NCI-H2107 treated with DMSO at 0.1 percent for 48 hours (cell line): ENCODE results near the gene TUBB4B.

Experiments used
- DNase-seq: peaks from one replicate; lab custom pipeline; 2025; ENCODE audit not compliant: unreplicated experiment; lab: John Stamatoyannopoulos, UW

TUBB4B gene

DNA sequence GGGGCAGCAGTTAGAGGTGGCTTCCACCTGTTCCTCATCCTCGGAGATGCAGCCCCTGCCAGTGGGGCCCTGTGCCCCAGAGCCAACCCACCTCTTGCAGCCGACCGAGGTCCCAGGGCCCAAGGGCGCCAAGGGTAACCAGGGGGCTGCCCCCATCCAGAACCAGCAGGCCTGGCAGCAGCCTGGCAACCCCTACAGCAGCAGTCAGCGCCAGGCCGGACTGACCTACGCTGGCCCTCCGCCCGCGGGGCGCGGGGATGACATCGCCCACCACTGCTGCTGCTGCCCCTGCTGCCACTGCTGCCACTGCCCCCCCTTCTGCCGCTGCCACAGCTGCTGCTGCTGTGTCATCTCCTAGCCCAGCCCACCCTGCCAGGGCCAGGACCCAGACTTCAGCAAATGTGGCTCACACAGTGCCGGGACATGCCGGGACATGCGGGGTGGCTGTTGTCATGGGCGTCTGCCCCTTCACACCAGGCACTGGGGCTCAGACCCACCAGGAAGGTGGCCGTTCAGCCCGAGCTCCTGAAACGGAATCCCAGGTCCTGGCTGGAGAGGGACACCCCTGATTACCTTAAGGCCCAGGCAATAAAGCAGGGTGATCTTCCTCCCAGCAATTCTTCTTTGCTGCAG lies 15.3 kb upstream of the TUBB4B start:
- DNase-seq: no peak

DNA sequence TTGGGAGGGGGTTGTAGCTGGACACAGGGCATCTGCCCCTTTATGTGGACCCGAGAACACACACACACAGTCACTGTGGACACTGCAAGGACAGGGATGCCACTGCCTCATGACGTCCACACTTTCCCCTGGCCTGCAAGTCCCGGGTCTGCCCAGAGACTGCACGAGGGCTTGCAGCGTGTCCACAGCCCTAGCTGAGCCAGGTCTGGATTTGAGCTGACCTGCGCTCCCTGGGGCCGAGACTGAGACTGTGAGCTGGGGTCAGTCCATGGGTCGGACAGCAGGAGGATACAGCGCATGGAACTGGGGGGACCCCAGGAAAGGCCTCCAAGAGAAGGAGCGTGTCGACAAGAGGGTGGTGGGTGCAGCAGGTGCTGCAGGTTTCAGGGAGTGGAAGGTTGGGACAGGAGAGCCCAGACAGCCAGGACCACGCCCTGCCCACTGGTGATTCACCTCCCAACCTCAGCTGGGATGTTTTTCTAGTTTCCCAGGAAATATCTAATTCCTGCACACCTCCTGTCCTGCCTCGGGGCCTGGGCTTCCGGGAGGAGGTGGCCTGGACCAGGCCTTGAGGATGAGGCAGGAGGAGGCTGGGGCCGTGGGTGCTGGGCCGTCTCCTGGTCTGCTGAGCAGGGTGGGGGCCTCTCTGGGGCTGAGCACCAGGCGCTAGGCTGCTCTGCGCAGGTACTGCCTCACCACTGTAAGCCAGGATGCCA lies 14.6 kb upstream of the TUBB4B start:
- no peak for DNase-seq

DNA sequence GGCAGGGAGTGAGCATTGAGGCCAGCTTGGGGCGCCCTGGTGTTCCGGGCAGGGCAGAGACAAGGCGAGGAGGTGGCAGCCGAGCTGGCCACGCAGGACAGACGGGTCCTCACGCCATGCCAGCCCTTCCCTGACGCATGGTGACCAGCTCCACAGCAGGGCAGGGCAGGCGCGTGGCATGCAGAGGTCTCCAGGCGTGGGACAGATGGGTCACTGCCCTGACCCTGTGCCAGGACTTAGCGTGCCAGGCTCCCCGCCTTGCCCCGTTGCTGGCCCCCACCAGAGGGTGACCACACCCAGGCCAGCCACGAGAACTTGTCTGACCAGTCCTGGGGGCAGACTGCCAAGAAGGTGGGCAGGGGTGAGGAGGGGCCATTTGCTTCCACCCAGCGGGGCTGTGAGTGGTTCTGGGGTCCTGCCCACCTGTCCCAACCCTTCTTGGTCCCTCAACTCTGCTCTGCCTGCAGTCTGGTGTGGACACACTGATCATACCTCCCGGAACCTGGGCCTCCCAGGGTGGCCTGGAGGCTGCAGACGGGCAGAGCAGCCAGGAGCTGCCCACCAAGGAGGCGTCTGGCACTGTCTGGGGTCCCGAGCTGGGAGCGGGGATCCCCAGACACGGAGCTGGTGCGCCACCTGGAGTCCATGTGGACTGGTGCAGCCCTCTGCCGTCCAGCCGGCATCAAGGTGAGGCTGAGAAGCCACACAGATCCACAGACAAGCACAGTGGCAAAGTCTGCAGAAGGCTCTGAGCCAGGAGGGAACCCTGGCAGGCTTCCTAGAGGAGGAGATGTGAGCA lies 13.8 kb upstream of the TUBB4B start, which contains the start of gene RNF224:
Gene RNF224 (plus strand): TSS at position 449 of the 799 bp plus-strand sequence. CDS start 834 bp downstream, outside the sequence.
- peak; percentile 51 for DNase-seq

DNA sequence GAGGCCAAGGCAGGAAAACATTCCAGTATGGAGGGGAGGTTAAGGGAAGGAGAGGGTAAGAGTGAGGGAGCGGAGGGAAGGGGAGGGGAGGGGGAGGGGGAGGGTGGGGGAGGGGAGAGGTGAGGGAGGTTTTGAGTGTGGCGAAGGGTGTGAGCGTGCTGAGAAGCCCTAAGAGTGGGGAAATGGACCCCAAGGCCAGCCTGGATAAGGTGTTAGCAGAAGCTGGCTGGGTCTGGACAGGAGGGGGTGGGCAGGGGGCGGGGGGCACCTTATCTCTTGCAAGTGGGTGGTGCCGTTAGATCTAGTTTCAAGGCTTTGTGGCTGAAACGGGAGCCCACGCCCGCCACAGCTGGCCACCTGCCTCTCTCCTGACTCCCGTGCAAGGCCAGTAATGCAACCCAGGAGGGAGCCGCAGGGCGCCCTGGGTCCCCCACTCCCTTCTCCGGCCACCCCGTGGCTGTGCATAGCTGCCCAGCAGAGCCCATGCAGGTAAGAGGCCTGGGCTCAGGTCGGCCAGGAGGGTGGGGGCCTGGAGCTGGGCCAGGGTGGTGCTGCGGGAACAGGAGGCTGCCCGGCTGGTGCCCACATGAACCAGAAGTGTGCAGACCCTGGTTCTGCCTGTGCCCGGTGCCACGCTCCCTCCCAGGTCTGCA lies 13.1 kb upstream of the TUBB4B start:
- DNase-seq: no peak

DNA sequence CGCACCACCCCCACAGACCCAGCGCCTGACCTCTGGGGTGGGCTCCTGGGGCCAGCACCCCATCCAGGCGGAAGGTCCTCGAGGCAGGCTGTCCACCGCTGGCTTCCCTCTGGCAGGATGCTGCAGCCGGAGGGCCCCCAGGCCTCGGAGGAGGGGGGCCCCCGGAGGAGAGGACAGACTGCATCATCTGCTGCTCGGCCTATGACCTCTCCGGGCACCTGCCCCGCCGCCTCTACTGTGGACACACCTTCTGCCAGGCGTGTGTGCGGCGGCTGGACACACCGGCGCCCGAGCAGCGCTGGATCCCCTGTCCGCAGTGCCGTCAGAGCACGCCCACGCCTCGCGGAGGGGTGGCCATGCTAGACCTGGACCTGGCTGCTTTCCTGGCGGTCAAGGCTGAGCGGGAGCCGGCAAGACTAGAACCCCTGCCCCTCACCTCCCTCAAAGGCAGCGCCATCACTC lies 12.6 kb upstream of the TUBB4B start:
- no peak for DNase-seq

DNA sequence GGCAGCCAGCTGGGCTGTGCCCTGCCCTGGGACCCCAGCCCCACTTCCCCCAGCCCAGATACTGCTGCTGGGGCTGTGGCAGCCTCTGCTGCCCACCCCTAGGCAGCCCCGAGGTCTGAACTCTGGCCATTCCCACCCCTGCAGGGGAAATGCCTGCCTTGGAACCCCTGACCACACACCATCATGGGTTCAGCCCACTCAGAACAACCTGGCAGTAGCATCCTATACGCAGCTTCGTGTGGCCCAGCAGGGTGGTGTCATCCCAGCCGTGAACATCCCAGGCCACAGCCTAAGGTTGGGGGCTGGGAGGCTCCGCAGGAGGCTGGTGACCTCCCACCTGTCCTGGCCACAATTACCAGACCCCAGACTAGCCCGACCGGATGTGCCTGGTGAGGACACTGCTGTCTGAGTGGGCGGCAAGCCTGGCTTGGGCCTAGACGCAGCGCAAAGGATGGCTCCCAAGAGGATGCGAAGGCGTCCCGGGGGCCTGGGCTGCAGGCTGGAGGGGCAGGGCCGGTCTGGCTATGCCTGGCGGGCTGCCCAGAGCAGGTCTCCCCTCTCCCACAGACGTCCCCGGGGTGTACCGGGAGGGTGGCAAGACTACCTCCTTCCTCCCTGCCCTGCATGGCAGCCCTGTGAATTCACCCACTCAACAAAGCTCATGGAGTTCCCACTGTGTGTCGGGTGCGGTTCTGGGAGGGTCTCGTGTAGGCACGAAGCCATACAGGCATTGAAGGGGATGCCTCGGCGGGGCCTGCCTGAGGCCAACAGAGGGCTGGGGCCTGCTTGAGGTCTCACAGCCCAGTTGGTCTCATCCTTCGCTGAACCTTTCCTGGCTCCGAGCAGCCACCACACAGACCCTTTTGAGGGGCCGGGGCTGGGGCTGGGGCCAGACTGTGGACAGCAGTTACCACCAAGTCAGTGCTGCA lies 11.9 kb upstream of the TUBB4B start:
- DNase-seq: no peak

DNA sequence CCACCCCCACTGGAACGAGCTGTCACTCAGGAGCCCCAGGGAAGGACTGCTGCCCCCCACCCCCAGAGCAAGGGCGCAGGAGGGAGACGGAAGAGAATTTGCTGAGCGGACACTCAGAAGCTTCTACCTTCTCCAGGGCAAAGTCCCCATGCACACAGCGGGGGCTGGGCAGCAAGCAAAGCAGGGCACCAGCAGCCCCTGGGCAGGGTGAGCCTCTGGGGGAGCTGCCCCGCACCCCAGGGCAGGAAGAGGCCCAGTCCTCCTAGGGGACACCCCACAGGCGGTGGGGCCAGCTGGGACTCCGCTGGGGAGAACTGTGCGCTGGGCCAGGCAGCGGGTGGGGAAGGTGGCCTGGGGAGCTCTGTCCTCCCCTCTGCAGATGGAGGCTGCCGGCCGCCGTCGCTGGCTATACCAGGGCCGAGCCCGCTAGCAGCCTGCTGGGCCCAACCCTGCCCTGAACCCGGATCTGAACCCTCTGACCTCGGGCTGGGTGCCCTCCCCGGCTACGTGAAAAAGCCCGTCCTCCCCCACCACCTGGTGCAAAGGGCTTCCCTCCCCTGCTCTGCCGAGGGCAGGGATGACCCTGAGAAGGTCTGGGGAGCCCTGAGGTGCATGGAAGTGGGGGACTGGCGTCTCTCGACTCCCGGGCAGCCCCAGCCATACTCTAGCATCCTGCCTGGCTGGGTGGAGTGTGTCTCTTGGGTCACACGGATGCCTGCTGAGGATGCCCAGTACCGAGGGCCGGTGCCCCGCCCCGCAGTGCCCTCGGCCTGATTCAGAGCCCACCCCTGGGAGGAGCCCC lies 11.0 kb upstream of the TUBB4B start:
- DNase-seq: no peak

DNA sequence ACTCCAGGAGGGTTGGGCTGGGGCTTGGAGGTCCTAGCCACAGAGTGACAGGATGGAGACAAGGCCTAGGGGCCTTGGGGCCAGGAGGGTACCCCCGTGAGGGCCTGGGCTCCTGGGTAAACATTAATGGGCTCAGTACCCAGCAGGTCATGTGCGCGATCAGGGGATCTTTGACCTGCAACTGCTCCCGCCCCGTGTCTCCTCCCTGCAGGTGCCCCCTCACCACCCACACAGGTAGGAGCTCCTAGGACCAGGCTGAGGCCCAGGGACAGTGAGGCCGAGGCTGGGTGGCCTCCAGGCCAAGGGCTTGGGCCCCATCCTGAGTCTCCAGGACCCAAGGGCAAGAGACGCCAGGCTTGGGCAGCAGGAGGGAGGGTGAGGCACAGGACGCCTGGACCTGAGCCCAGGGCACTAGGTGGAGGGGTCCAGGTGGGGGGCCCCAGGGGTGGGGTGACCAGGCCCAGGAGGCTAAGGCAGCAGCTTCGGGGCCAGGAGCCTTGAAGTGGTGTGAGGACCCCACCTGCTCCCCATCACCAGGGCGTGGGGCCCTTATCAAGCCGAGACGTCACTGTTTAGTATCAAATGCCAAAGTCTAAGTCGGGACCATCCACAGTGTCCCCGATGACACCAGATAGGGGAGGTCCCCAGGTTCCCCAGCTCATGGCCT lies 10.2 kb upstream of the TUBB4B start, which contains the start of gene SLC34A3:
Gene SLC34A3 (plus strand): TSS at position 197 of the 667 bp plus-strand sequence. CDS start 802 bp downstream, outside the sequence.
- DNase-seq: no peak

DNA sequence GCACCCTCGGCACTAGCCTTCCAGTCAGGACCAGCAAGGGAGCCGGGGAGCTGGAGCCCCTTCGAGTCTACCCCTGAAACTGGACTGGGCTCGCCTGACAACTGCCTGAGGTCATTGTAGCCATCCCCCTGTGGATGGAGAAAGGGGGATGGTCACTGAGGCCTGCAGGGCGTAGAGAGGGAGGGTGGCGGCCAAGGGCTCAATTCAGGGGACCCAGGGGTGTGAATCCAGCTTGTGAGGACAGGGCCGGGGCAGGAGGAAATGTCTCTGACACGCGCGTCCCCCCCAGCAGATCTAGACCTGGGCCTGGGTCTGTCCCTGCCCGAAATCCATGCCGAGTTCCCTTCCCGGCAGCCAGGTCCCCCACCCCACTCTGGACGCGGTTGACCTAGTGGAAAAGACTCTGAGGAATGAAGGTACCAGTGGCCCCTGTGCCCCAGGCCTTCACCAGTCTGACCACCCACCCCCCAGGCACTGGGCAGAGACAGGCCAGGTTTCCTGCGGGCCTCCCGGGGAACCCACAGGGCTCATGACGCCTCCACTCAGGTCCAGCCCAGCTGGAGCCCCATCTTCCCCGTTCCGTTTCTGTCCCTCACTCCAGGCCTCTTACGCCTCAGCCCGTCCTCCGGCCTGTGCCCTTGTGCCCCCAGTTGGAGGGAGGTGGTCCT lies 9.6 kb upstream of the TUBB4B start:
- no peak for DNase-seq

DNA sequence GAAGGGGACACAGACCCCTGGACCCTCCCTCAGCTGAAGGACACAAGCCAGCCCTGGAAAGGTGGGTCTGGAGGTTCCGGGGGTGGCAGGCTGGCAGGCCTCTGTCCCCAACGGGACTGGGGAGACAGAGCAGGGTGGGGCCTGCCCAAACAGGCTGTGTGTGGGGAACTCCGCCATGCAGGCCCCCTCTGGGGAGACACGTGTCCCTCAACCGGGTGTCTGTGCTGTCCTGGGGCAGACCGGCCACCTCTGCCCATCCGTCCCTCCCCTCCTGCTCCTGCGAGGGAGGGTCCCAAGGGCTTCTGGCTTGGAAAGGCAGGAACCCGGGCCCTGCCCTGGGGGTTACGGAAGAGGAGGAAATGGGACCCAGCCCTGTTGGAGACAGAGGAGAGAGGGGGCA lies 9.0 kb upstream of the TUBB4B start:
- DNase-seq: no peak

DNA sequence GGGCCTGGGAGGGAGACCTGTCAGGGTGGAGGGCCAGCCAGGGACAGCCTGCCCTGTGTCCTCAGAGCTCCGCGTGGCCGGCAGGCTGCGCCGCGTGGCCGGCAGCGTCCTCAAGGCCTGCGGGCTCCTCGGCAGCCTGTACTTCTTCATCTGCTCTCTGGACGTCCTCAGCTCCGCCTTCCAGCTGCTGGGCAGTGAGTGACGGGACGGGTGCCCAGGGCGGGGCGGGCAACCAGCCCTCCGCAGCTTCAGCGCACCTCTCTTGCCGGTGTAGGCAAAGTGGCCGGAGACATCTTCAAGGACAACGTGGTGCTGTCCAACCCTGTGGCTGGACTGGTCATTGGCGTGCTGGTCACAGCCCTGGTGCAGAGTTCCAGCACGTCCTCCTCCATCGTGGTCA lies 8.6 kb upstream of the TUBB4B start:
- no peak for DNase-seq

DNA sequence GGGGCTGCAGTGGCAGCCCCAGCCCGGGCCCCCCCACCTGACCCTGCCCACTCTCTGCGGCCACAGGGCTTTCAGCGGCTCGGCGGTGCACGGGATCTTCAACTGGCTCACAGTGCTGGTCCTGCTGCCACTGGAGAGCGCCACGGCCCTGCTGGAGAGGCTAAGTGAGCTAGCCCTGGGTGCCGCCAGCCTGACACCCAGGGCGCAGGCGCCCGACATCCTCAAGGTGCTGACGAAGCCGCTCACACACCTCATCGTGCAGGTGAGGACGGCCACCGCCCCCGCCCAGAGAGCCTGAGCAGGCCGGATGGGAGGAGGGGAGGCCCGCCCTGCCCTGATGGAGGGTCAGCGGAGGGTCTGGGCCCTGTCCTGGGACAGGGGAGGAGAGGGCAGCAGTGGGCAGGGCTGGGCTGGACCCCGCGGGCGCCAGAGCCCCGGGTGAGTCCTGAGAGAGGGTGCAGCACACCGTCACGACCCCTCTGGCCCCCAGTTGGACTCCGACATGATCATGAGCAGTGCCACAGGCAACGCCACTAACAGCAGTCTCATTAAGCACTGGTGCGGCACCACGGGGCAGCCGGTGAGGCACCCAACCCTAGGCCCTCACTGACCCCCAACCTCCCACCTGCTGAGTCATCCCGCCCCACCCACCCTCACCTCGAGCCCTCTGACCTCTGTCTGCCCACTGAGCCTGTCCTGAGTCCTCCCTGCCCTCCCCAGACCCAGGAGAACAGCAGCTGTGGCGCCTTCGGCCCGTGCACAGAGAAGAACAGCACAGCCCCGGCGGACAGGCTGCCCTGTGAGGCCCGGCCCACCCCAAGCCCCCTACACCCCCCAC lies 7.7 kb upstream of the TUBB4B start:
- no peak for DNase-seq

DNA sequence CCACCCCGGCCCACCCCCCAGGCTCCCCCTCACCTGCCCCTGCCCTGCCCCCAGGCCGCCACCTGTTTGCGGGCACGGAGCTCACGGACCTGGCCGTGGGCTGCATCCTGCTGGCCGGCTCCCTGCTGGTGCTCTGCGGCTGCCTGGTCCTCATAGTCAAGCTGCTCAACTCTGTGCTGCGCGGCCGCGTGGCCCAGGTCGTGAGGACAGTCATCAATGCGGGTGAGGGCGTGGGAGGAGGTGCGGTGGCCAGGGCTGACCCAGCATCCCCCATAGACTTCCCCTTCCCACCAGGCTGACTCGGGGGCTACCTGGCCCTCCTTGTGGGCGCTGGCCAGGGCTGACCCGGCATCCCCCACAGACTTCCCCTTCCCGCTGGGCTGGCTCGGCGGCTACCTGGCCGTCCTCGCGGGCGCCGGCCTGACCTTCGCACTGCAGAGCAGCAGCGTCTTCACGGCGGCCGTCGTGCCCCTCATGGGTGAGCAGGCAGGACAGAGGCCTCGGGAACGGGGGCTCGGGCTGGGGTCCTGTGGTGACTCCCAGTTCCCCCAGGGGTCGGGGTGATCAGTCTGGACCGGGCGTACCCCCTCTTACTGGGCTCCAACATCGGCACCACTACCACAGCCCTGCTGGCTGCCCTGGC lies 6.9 kb upstream of the TUBB4B start:
- no peak for DNase-seq

DNA sequence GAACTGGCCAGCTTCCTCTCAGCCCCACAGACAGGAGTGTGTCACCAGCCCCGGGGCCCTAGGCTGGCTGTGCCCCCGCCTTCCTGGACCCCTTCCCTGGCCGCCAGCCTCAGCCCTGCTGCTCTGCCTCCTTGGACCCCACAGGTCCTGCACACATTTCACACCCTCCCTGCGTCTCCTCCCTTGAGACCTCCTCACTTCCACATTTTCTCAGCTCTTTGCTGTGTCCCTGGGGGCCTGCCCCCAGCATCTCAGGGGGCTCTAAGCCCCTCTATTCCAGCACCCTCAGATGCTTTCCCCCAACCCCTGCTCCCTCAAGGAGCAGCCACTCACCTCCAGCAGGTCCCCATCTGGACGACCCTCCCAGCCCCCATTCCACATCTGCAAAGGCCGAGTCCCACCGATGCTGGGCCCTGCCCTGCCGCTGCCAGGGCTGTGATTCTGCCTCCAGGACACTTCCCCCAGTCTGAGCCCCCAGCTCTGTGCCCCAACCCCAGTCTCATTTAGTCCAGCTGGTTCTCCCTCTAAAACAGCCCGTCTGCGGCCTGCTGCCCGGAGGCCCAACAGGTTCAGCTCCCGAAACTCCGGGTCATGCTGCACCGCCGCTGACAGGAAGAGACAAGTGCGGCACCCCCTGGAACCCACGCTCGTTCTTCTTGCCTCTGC lies 6.2 kb upstream of the TUBB4B start:
- no peak for DNase-seq

DNA sequence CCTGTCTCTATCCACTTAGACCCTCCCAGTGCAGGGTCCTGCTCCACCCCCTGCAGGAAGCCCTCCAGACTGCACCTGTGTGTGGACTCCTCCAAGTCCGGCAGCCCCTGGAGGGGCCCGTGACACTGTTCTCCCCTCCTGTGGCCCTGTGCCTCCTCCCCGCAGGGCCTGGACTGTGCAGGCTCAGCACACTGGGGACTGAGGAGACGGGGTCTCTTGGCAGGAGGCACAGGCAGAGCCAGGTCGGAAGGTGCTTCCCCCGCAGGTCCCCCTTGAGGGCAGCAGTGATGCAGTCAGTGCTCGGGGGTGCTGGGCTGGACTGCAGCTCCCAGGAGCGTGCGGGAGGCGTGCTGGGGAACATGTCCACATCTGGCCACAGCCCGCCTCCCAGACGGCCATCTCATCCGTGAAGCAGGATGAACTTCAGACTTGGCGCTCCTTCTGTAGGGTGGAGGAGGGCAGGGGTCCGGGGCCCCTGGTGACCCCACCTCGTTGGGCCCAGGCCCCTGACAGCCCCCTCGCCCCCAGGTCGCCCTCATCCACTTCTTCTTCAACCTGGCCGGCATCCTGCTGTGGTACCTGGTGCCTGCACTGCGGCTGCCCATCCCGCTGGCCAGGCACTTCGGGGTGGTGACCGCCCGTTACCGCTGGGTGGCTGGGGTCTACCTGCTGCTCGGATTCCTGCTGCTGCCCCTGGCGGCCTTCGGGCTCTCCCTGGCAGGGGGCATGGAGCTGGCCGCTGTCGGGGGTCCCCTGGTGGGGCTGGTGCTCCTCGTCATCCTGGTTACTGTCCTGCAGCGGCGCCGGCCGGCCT lies 5.5 kb upstream of the TUBB4B start:
- no peak for DNase-seq
